Activated T-helper 1 cell treated with Interleukin-2 at 50 U/mL for 16 hours (primary cell): ENCODE measurements around the gene IL25.
A peak's percentile ranks its signal among the peaks of the same experiment; 100 is the strongest.
"Not testable (repeated sequence)": the region's sequence is repeated elsewhere in the genome, so short reads cannot be mapped to it uniquely, and the experiment has no call there.

ENCODE experiments used
- DNase-seq: peaks from one replicate; pipeline ENCODE4 v3.0.0-alpha.2; 2020; ENCODE audit warnings: low read depth

The IL25 gene

GRCh38 chr14:23375527-23376251 is 3.1 kb downstream of the IL25 start:
- no peak for DNase-seq

GRCh38 chr14:23376482-23377197 is 4.0 kb downstream of the IL25 start, which contains the start of gene CMTM5:
TSS of gene CMTM5 (plus strand) at chr14:23377046. CDS start at chr14:23377252, 206 bp downstream.
- no peak for DNase-seq

GRCh38 chr14:23377198-23377550 is 4.6 kb downstream of the IL25 start:
- DNase-seq = no peak

- DNase-seq = no peak
Measured at GRCh38 chr14:23377573-23378563, 5.3 kb downstream of the IL25 start.

- DNase-seq = no peak
Measured at GRCh38 chr14:23378612-23379220, 6.1 kb downstream of the IL25 start.

GRCh38 chr14:23379366-23380196 is 7.0 kb downstream of the IL25 start:
- DNase-seq = peak; percentile 47

GRCh38 chr14:23380197-23380914 is 7.7 kb downstream of the IL25 start:
- DNase-seq = no peak

GRCh38 chr14:23380976-23381375 is 8.4 kb downstream of the IL25 start:
- DNase-seq = no peak

GRCh38 chr14:23381871-23382270 is 9.3 kb downstream of the IL25 start:
- no peak for DNase-seq

GRCh38 chr14:23382276-23382675 is 9.7 kb downstream of the IL25 start:
- no peak for DNase-seq

- no peak for DNase-seq
Measured at GRCh38 chr14:23382731-23383440, 10.3 kb downstream of the IL25 start.

- no peak for DNase-seq
Measured at GRCh38 chr14:23384364-23385080, 11.9 kb downstream of the IL25 start.

GRCh38 chr14:23385244-23385641 is 12.6 kb downstream of the IL25 start:
- no peak for DNase-seq

- DNase-seq = no peak
Measured at GRCh38 chr14:23385642-23386265, 13.1 kb downstream of the IL25 start.

- DNase-seq = not testable (repeated sequence)
Measured at GRCh38 chr14:23386266-23386657, 13.7 kb downstream of the IL25 start.

- no peak for DNase-seq
Measured at GRCh38 chr14:23386999-23387398, 14.4 kb downstream of the IL25 start.

- DNase-seq = no peak
Measured at GRCh38 chr14:23387916-23388882, 15.6 kb downstream of the IL25 start.
